Progenitor cell of endocrine pancreas (in vitro differentiated cells): ENCODE results near the gene KRTAP2-1. TPM values are rescaled to one million over a fixed set of nuclear protein-coding genes. Genes with fewer than 3 reads are reported as not detected.

Source experiments
- DNase-seq: peaks from one replicate; pipeline ENCODE4 v3.0.0; 2021; ENCODE audit warnings: low spot score; ENCODE audit not compliant: unreplicated experiment
- H3K27ac Mint-ChIP-seq: 2 replicates; pipeline ENCODE4 v1.8.0; 2021; ENCODE audit warnings: mild to moderate bottlenecking, moderate library complexity, mixed read lengths
- H3K27me3 Mint-ChIP-seq: 2 replicates; pipeline ENCODE4 v1.8.0; 2021; ENCODE audit warnings: mixed read lengths
- H3K36me3 Mint-ChIP-seq: 2 replicates; pipeline ENCODE4 v1.8.0; 2022; ENCODE audit warnings: mixed read lengths; ENCODE audit not compliant: insufficient read depth
- H3K4me1 Mint-ChIP-seq: 2 replicates; pipeline ENCODE4 v1.8.0; 2021; ENCODE audit warnings: low read depth, mixed read lengths
- H3K4me3 Mint-ChIP-seq: 2 replicates; pipeline ENCODE4 v1.8.0; 2021; ENCODE audit warnings: low read depth, mild to moderate bottlenecking, moderate library complexity, mixed read lengths
- H3K9me3 Mint-ChIP-seq: 2 replicates; pipeline ENCODE4 v1.8.0; 2021; ENCODE audit warnings: low read depth, mixed read lengths
- CTCF ChIP-seq: fragments of 200-600 bp; sonication (generic); IDR thresholded peaks from one replicate; pipeline ENCODE4 v1.5.0; 2021; ENCODE audit warnings: antibody characterized with exemption, mild to moderate bottlenecking; ENCODE audit not compliant: unreplicated experiment
- total RNA-seq: library from RNA; stranded (reverse); gene quantifications from 2 replicates; pipeline ENCODE4 v1.2.1, GENCODE V29; 2021

KRTAP2-1 gene
- total RNA-seq, 1 donor from 2014 or later, result not detected

GRCh38 chr17:41018541-41018940, 28.6 kb downstream of the KRTAP2-1 start:
- no peak for TF ChIP-seq CTCF
- Mint-ChIP-seq H3K4me1 (peaks cover 4% of the 10 kb centered on the region), H3K27ac (no peak overlapping the region)

GRCh38 chr17:41016578-41017215, 30.4 kb downstream of the KRTAP2-1 start:
- TF ChIP-seq CTCF, result no peak
- no peaks in the 10 kb centered on the region for H3K27me3 Mint-ChIP-seq
- no peak overlapping the region for H3K4me3 Mint-ChIP-seq
- peaks cover 2% of the 10 kb centered on the region for H3K9me3 Mint-ChIP-seq
- H3K4me1 Mint-ChIP-seq, result peaks cover 4% of the 10 kb centered on the region
- no peaks in the 10 kb centered on the region for H3K36me3 Mint-ChIP-seq
- DNase-seq, result no peak
- no peak overlapping the region for H3K27ac Mint-ChIP-seq

More at GRCh38 chr17:41018541-41018940, 28.6 kb downstream of the KRTAP2-1 start:
- Mint-ChIP-seq H3K4me3 (no peak overlapping the region), H3K9me3 (peaks cover 2% of the 10 kb centered on the region), H3K27me3 (no peaks in the 10 kb centered on the region), H3K36me3 (no peaks in the 10 kb centered on the region)
- DNase-seq, result no peak

GRCh38 chr17:41015454-41015853, 31.7 kb downstream of the KRTAP2-1 start:
- H3K36me3 Mint-ChIP-seq, result no peaks in the 10 kb centered on the region
- no peak for DNase-seq
- H3K27me3 Mint-ChIP-seq, result no peaks in the 10 kb centered on the region
- no peaks in the 10 kb centered on the region for H3K9me3 Mint-ChIP-seq
- H3K27ac Mint-ChIP-seq, result no peak overlapping the region
- TF ChIP-seq CTCF, result no peak
- no peak overlapping the region for H3K4me3 Mint-ChIP-seq
- peaks cover 4% of the 10 kb centered on the region for H3K4me1 Mint-ChIP-seq

- Mint-ChIP-seq H3K4me1 (peaks cover 17% of the 10 kb centered on the region), H3K9me3 (no peaks in the 10 kb centered on the region), H3K4me3 (no peak overlapping the region), H3K27ac (no peak overlapping the region), H3K36me3 (no peaks in the 10 kb centered on the region), H3K27me3 (no peaks in the 10 kb centered on the region)
- DNase-seq, result no peak
- no peak for TF ChIP-seq CTCF
Observed at GRCh38 chr17:41013606-41014005, 33.5 kb downstream of the KRTAP2-1 start.

- Mint-ChIP-seq H3K4me1 (peaks cover 19% of the 10 kb centered on the region), H3K27ac (no peak overlapping the region), H3K36me3 (no peaks in the 10 kb centered on the region), H3K9me3 (no peaks in the 10 kb centered on the region), H3K27me3 (no peaks in the 10 kb centered on the region), H3K4me3 (no peak overlapping the region)
- no peak for DNase-seq
- no peak for TF ChIP-seq CTCF
Observed at GRCh38 chr17:41013181-41013580, 33.9 kb downstream of the KRTAP2-1 start.
